A549 (cell line): ENCODE data around the gene RPA1. TPM values are rescaled to one million over a fixed set of nuclear protein-coding genes. Genes with fewer than 3 reads are reported as not detected.

Experiments used
- ATAC-seq, 2 experiments: fragments of 200-7000 bp in 1 of 2; fragments of >200 bp in 1 of 2; cut with Nextera tagmentation in 1 of 2; cut with Tn5 transposase in 1 of 2; 3 replicates each; pipeline versions ENCODE4 v1.8.0 to v1.9.1; 2018 to 2020; ENCODE audit warnings: mild to moderate bottlenecking in 1 of 2, moderate library complexity in 1 of 2
- CTCF ChIA-PET: fragments of 300-600 bp; sonication (Branson Sonifier 250); formaldehyde crosslinking; extraction: SDS; loops from one replicate; lab custom pipeline; 2021; ENCODE audit warnings: antibody characterized with exemption, inconsistent platforms; lab: Yijun Ruan, JAX
- POLR2A ChIA-PET: fragments of 350-600 bp; formaldehyde crosslinking; extraction: SDS; loops from one replicate; lab custom pipeline; 2021; ENCODE audit warnings: antibody characterized with exemption, inconsistent platforms; lab: Yijun Ruan, JAX
- DNase-seq, 2 experiments: peaks; one replicate each; pipeline versions ENCODE4 v3.0.0 to v3.0.0-alpha.2; 2011 to 2016; ENCODE audit warnings: low read depth in 1 of 2, low spot score in 1 of 2
- FAIRE-seq: peaks from 2 replicates; lab custom pipeline; 2011; peaks lifted over from hg19 to GRCh38; lab: Jason Lieb, UNC
- H3K27ac ChIP-seq, 2 experiments: fragments of >200 bp; sonication (Bioruptor Twin); formaldehyde crosslinking; 3 replicates each; pipeline ENCODE4 v1.5.1; 2016 to 2017
- H3K4me1 ChIP-seq: fragments of >200 bp; sonication (Bioruptor Twin); formaldehyde crosslinking; 3 replicates; pipeline ENCODE4 v1.6.1; 2016
- H3K4me2 ChIP-seq: fragments of >200 bp; sonication (Bioruptor Twin); formaldehyde crosslinking; 3 replicates; pipeline ENCODE4 v1.6.1; 2016
- H3K4me3 ChIP-seq: fragments of >200 bp; sonication (Bioruptor Twin); formaldehyde crosslinking; 3 replicates; pipeline ENCODE4 v1.5.1; 2016
- H3K9me3 ChIP-seq: fragments of >200 bp; sonication (Bioruptor Twin); formaldehyde crosslinking; 3 replicates; pipeline ENCODE4 v1.6.1; 2016
- BHLHE40 ChIP-seq: IDR thresholded peaks from 2 replicates; pipeline ENCODE4 v1.6.1; 2012; ENCODE audit warnings: low read depth, low read length, inconsistent platforms
- CBX2 ChIP-seq: fragments of 200-600 bp; sonication (generic); IDR thresholded peaks from 2 replicates; pipeline ENCODE4 v1.6.1; 2016; ENCODE audit warnings: low read depth, mild to moderate bottlenecking, borderline replicate concordance
- EHMT2 ChIP-seq: fragments of 200-600 bp; sonication (generic); IDR thresholded peaks from 2 replicates; pipeline ENCODE4 v1.6.1; 2016; ENCODE audit warnings: antibody characterized with exemption, low read depth, mild to moderate bottlenecking, moderate library complexity
- HDAC2 ChIP-seq: fragments of 200-600 bp; sonication (generic); IDR thresholded peaks from 2 replicates; pipeline ENCODE4 v1.6.1; 2016
- HEYL ChIP-seq: fragments of 250-450 bp; sonication (Bioruptor Pico); IDR thresholded peaks from 2 replicates; pipeline ENCODE4 v1.8.0; 2021; ENCODE audit warnings: mild to moderate bottlenecking, moderate library complexity
- HOXB5 ChIP-seq: fragments of 250-450 bp; sonication (Bioruptor Pico); IDR thresholded peaks from 2 replicates; pipeline ENCODE4 v1.5.0; 2020; ENCODE audit warnings: mild to moderate bottlenecking, moderate library complexity
- JUNB ChIP-seq: fragments of >200 bp; sonication (Bioruptor Twin); formaldehyde crosslinking; IDR thresholded peaks from 2 replicates; pipeline ENCODE4 v1.6.1; 2016
- MAFK ChIP-seq: fragments of 450-650 bp; IDR thresholded peaks from 2 replicates; pipeline ENCODE4 v1.6.1; 2014; ENCODE audit not compliant: partially characterized antibody
- MAX ChIP-seq: IDR thresholded peaks from 2 replicates; pipeline ENCODE4 v1.6.1; 2012
- MAZ ChIP-seq: fragments of 150-350 bp; IDR thresholded peaks from 2 replicates; pipeline ENCODE4 v1.6.1; 2014; ENCODE audit warnings: antibody characterized with exemption, low read depth, low read length, borderline replicate concordance
- NPAS2 ChIP-seq: fragments of 250-450 bp; sonication (Bioruptor Pico); IDR thresholded peaks from 2 replicates; pipeline ENCODE4 v1.8.0; 2022; ENCODE audit warnings: mild to moderate bottlenecking, moderate library complexity, borderline replicate concordance
- PHF8 ChIP-seq: fragments of 200-600 bp; sonication (generic); IDR thresholded peaks from 2 replicates; pipeline ENCODE4 v1.6.1; 2016; ENCODE audit warnings: low read depth, mild to moderate bottlenecking, antibody characterized with exemption, moderate library complexity, borderline replicate concordance
- RAD21 ChIP-seq, 2 experiments: fragments of >200 bp in 1 of 2; sonication (Bioruptor Twin) in 1 of 2; formaldehyde crosslinking in 1 of 2; IDR thresholded peaks in 1 of 2; conservative IDR thresholded peaks in 1 of 2; 2 replicates in 1 of 2; 3 replicates in 1 of 2; pipeline ENCODE4 v1.6.1; 2012 to 2018; ENCODE audit warnings: inconsistent platforms in 1 of 2
- ZFP36 ChIP-seq: fragments of 450-650 bp; IDR thresholded peaks from 2 replicates; pipeline ENCODE4 v1.6.1; 2014; ENCODE audit warnings: borderline replicate concordance; ENCODE audit not compliant: partially characterized antibody
- ZSCAN20 ChIP-seq: fragments of 250-450 bp; sonication (Bioruptor Pico); IDR thresholded peaks from 2 replicates; pipeline ENCODE4 v1.8.0; 2022; ENCODE audit warnings: mild to moderate bottlenecking, moderate library complexity
- WGBS: methylation state at CpG from one replicate; pipeline ENCODE4 v1.1.6; 2017; ENCODE audit errors: missing lambda C conversion rate; 5-methylcytosine and 5-hydroxymethylcytosine counted together
- polyA plus RNA-seq, 4 experiments: library from polyadenylated mRNA; depleted of rRNA in 3 of 4; stranded (reverse); fragments of >200 nt; fragmentation: RNase III in 1 of 4; extraction: RNeasy Plus Mini Kit Qiagen cat#74134 plus additional on column Dnase treatment in 1 of 4; gene quantifications; 2 replicates in 3 of 4; 3 replicates in 1 of 4; pipeline ENCODE4 v1.2.3, GENCODE V29; 2011 to 2017
- TF ChIP-seq, protein P1 (sequence below): fragments of 250-450 bp; sonication (Bioruptor Pico); IDR thresholded peaks from 2 replicates; pipeline ENCODE4 v1.5.0; 2021; ENCODE audit warnings: mild to moderate bottlenecking, moderate library complexity, borderline replicate concordance
- TF ChIP-seq, protein P2 (sequence below): fragments of 200-600 bp; sonication (generic); IDR thresholded peaks from 2 replicates; pipeline ENCODE4 v1.6.1; 2016; ENCODE audit warnings: antibody characterized with exemption, mild to moderate bottlenecking, moderate library complexity

The RPA1 gene
- polyA plus RNA-seq, 2 of the 4 experiments (the other 2 are of a cell fraction) = 72.2 to 136 TPM

DNA sequence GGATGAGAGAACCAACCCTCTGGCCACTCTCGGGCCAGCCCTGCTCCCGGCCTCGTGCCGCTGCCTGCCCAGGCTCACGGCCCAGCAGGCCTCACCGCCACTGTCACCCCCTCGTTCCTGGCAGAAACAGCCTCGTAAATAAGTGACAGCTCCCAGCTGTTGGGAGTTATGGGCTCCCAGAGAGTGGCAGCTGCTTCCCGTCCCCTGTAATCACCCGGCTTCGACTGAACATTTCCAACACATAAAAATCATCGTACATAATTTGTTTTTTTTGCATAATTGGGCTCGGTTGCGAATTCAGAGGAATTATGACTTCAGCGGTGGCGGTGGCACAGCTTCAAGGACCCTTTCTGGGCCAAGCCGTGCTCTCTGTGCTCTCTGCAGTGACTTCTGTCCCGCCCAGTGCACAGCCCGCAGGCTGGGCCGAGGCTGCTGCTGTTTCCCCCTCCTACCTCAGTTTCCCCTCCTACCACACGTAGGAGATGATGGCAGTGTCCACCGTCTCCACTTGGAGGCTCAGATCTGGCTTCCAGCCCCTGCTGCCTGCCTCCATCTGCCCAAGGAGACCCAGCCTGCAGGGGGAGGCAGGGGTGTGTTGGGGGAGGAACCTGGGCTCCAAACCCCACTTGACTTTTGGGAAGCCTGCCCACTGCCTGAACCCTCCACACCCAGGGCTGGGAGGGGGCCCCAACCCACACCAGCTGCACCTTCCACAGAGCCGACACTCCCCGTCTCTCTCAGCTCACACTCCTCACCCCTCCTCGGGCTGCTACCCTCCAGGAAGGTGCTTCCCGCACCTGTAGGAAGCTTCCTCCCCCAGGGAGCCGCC lies 110.4 kb downstream of the RPA1 start:
- Histone ChIP-seq H3K4me2 (no peak overlapping the region), H3K4me1 (no peaks in the 10 kb centered on the region), H3K4me3 (no peak overlapping the region), H3K27ac (no peak overlapping the region), H3K9me3 (no peaks in the 10 kb centered on the region)
- ATAC-seq (no peak), DNase-seq (no peak), FAIRE-seq (no peak)
- POLR2A ChIA-PET = no interaction called here
- TF ChIP-seq HEYL (CRISPR knock-in tag) (no peak), JUNB (no peak), MAX (no peak), RAD21 (conservative IDR thresholded peaks at IDR 0.05 in 1 of 2, IDR thresholded peaks at IDR 0.05 in 1 of 2) (no peak), PHF8 (no peak), MAZ (no peak), NPAS2 (CRISPR knock-in tag) (no peak)
- TF ChIP-seq, protein P1, sequence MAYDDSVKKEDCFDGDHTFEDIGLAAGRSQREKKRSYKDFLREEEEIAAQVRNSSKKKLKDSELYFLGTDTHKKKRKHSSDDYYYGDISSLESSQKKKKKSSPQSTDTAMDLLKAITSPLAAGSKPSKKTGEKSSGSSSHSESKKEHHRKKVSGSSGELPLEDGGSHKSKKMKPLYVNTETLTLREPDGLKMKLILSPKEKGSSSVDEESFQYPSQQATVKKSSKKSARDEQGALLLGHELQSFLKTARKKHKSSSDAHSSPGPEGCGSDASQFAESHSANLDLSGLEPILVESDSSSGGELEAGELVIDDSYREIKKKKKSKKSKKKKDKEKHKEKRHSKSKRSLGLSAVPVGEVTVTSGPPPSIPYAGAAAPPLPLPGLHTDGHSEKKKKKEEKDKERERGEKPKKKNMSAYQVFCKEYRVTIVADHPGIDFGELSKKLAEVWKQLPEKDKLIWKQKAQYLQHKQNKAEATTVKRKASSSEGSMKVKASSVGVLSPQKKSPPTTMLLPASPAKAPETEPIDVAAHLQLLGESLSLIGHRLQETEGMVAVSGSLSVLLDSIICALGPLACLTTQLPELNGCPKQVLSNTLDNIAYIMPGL (CRISPR knock-in tag) = no peak
- TF ChIP-seq, all 56 proteins: peak for 0
- 77% methylated on average over 27 of the region's 27 CpGs for WGBS
- CTCF ChIA-PET = interaction anchor here (0.6 to 5.6 kb wide), 8 partner anchors 13 to 114 kb away, joined by 3 to 31 read pairs (median 3); partner anchors contain the start of genes OVCA2 and RTN4RL1

- Histone ChIP-seq H3K4me2 (no peak overlapping the region), H3K4me1 (no peaks in the 10 kb centered on the region), H3K9me3 (no peaks in the 10 kb centered on the region), H3K4me3 (no peak overlapping the region), H3K27ac (no peak overlapping the region)
- POLR2A ChIA-PET = no interaction called here
- ATAC-seq (no peak), DNase-seq (no peak), FAIRE-seq (no peak)
- TF ChIP-seq EHMT2 (no peak), ZSCAN20 (CRISPR knock-in tag) (no peak), MAFK (no peak), JUNB (no peak), ZFP36 (no peak), RAD21 (conservative IDR thresholded peaks at IDR 0.05 in 1 of 2, IDR thresholded peaks at IDR 0.05 in 1 of 2) (no peak), HDAC2 (no peak), CBX2 (no peak), NPAS2 (CRISPR knock-in tag) (no peak), BHLHE40 (no peak), HOXB5 (no peak)
- TF ChIP-seq, protein P2, sequence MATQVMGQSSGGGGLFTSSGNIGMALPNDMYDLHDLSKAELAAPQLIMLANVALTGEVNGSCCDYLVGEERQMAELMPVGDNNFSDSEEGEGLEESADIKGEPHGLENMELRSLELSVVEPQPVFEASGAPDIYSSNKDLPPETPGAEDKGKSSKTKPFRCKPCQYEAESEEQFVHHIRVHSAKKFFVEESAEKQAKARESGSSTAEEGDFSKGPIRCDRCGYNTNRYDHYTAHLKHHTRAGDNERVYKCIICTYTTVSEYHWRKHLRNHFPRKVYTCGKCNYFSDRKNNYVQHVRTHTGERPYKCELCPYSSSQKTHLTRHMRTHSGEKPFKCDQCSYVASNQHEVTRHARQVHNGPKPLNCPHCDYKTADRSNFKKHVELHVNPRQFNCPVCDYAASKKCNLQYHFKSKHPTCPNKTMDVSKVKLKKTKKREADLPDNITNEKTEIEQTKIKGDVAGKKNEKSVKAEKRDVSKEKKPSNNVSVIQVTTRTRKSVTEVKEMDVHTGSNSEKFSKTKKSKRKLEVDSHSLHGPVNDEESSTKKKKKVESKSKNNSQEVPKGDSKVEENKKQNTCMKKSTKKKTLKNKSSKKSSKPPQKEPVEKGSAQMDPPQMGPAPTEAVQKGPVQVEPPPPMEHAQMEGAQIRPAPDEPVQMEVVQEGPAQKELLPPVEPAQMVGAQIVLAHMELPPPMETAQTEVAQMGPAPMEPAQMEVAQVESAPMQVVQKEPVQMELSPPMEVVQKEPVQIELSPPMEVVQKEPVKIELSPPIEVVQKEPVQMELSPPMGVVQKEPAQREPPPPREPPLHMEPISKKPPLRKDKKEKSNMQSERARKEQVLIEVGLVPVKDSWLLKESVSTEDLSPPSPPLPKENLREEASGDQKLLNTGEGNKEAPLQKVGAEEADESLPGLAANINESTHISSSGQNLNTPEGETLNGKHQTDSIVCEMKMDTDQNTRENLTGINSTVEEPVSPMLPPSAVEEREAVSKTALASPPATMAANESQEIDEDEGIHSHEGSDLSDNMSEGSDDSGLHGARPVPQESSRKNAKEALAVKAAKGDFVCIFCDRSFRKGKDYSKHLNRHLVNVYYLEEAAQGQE = no peak
- TF ChIP-seq, protein P1 (CRISPR knock-in tag) = no peak
- CTCF ChIA-PET = interaction anchor here (0.6 to 5.6 kb wide), 5 partner anchors 13 to 100 kb away, joined by 3 to 31 read pairs (median 3); partner anchors contain the start of genes OVCA2 and RTN4RL1
- 82% methylated on average over 10 of the region's 10 CpGs for WGBS
Observed at GRCh38 chr17:1940810-1941185, 111.0 kb downstream of the RPA1 start.
